Measurements from ENCODE around the gene SLC38A3.
"Not testable (repeated sequence)": the region's sequence is repeated elsewhere in the genome, so short reads cannot be mapped to it uniquely, and the experiment has no call there.

The SLC38A3 gene

GRCh38 chr3:50210510-50211367 is 5.7 kb downstream of the SLC38A3 start:
- no peak for TF ChIP-seq CTCF (conservative IDR thresholded peaks at IDR 0.05; ENCODE audit: low read depth, low read length)

GRCh38 chr3:50211368-50211717 is 6.3 kb downstream of the SLC38A3 start:
- not testable (repeated sequence) for DNase-seq (ENCODE audit: low read depth); H3K4me3 ChIP-seq (ENCODE audit: low read length)

More at GRCh38 chr3:50210510-50211367, 5.7 kb downstream of the SLC38A3 start:
- DNase-seq (ENCODE audit: low read depth) = no peak
- no peak overlapping the region for H3K4me3 ChIP-seq (ENCODE audit: low read length)

- H3K4me3 ChIP-seq (ENCODE audit: low read length) = no peak overlapping the region
- TF ChIP-seq CTCF (conservative IDR thresholded peaks at IDR 0.05; ENCODE audit: low read depth, low read length) = no peak
- DNase-seq (ENCODE audit: low read depth) = no peak
Observed at GRCh38 chr3:50211930-50212329, 6.9 kb downstream of the SLC38A3 start.

- H3K4me3 ChIP-seq (ENCODE audit: low read length) = no peak overlapping the region
- no peak for TF ChIP-seq CTCF (conservative IDR thresholded peaks at IDR 0.05; ENCODE audit: low read depth, low read length)
- no peak for DNase-seq (ENCODE audit: low read depth)
Observed at GRCh38 chr3:50212502-50212901, 7.4 kb downstream of the SLC38A3 start.

- DNase-seq (ENCODE audit: low read depth) = no peak
- H3K4me3 ChIP-seq (ENCODE audit: low read length) = no peak overlapping the region
- no peak for TF ChIP-seq CTCF (conservative IDR thresholded peaks at IDR 0.05; ENCODE audit: low read depth, low read length)
Observed at GRCh38 chr3:50212971-50213370, 7.9 kb downstream of the SLC38A3 start.

- no peak for DNase-seq (ENCODE audit: low read depth)
- no peak overlapping the region for H3K4me3 ChIP-seq (ENCODE audit: low read length)
- TF ChIP-seq CTCF (conservative IDR thresholded peaks at IDR 0.05; ENCODE audit: low read depth, low read length) = no peak
Observed at GRCh38 chr3:50213373-50213772, 8.3 kb downstream of the SLC38A3 start.

- DNase-seq (ENCODE audit: low read depth) = no peak
- H3K4me3 ChIP-seq (ENCODE audit: low read length) = no peak overlapping the region
- no peak for TF ChIP-seq CTCF (conservative IDR thresholded peaks at IDR 0.05; ENCODE audit: low read depth, low read length)
Observed at GRCh38 chr3:50214824-50215223, 9.8 kb downstream of the SLC38A3 start.
